Aorta (tissue), 5 donors: ENCODE data around the gene TM9SF4. TPM values are rescaled to one million over a fixed set of nuclear protein-coding genes. Genes with fewer than 3 reads are reported as not detected.
"Not testable (repeated sequence)": the region's sequence is repeated elsewhere in the genome, so short reads cannot be mapped to it uniquely, and the experiment has no call there.

Experiments
- ATAC-seq: fragments of 200-7000 bp; cut with Tn5 transposase; one replicate; pipeline ENCODE4 v1.9.1; 2022; ENCODE audit warnings: moderate library complexity; ENCODE audit not compliant: low FRiP score
- DNase-seq, 2 donors: peaks; one replicate each; pipeline ENCODE4 v3.0.0-alpha.2; 2020
- H3K27ac ChIP-seq, 2 donors: one replicate each; pipeline ENCODE4 v1.5.1; 2013; ENCODE audit warnings: low read length in 2 of 2, mild to moderate bottlenecking in 2 of 2, moderate library complexity in 2 of 2, control low read depth in 1 of 2, inconsistent platforms in 1 of 2, low read depth in 1 of 2
- H3K27me3 ChIP-seq, 2 donors: one replicate each; pipeline ENCODE4 v1.6.1; 2013; ENCODE audit warnings: control low read depth in 1 of 2, low read length in 1 of 2, mild to moderate bottlenecking in 1 of 2, moderate library complexity in 1 of 2; ENCODE audit not compliant: insufficient read depth in 2 of 2, control insufficient read depth in 1 of 2
- H3K36me3 ChIP-seq, 2 donors: one replicate each; pipeline ENCODE4 v1.6.1; 2013; ENCODE audit warnings: control low read depth in 1 of 2, low read length in 1 of 2, mild to moderate bottlenecking in 1 of 2; ENCODE audit not compliant: insufficient read depth in 2 of 2, control insufficient read depth in 1 of 2
- H3K4me1 ChIP-seq, 2 donors: one replicate each; pipeline ENCODE4 v1.6.1; 2013; ENCODE audit warnings: low read length in 2 of 2, control low read depth in 1 of 2, mild to moderate bottlenecking in 1 of 2, moderate library complexity in 1 of 2; ENCODE audit not compliant: insufficient read depth in 2 of 2, control insufficient read depth in 1 of 2
- H3K4me3 ChIP-seq, 2 donors: one replicate each; pipeline ENCODE4 v1.5.1; 2013; ENCODE audit warnings: low read length in 2 of 2, control low read depth in 1 of 2, mild to moderate bottlenecking in 1 of 2
- H3K9me3 ChIP-seq: one replicate; pipeline ENCODE4 v1.6.1; 2013; ENCODE audit warnings: mild to moderate bottlenecking, low read length; ENCODE audit not compliant: control insufficient read depth
- WGBS, 2 donors: extraction: QIAGEN DNeasy Blood & Tissue Kit; methylation state at CpG; one replicate each; pipeline ENCODE4 v1.1.7; 2013; 5-methylcytosine and 5-hydroxymethylcytosine counted together
- intact Hi-C, 2 donors: fragments of 100-400 bp; cut with DNase I; formaldehyde crosslinking; loops; one replicate each; pipeline versions ENCODE4 v1.14.2 to v1.15.0; 2022
- polyA plus RNA-seq, 2 donors: library from polyadenylated mRNA; stranded (reverse); fragments of 200-250 nt; gene quantifications; one replicate each; pipeline ENCODE4 v1.2.3, GENCODE V29; 2013
- total RNA-seq, 2 donors: library from RNA; stranded (reverse); fragmentation: NEBNext Ultra II Directional; extraction: Animal tissue kit (Norgen Biotek cat#: 25700); gene quantifications; one replicate each; pipeline ENCODE4 v1.2.1, GENCODE V29; 2021
- donor health status: healthy with polysubstance abuse.
- donor health status: Bipolar disorder and iron deficiency.
- donor health status: DM: no; HTN: no; CAD: no.
- donor health status: DM: no; HTN: no; CAD: no.
- donor health status: DM: yes; HTN: yes; CAD: no.

The TM9SF4 gene
- total and polyA plus RNA-seq, 4 donors = 8.1 to 49.0 (median 27.8) TPM

GRCh38 chr20:32118427-32118826 lies 8.9 kb downstream of the TM9SF4 start:
- H3K36me3 ChIP-seq, H3K9me3 ChIP-seq, H3K27me3 ChIP-seq, ATAC-seq, DNase-seq, H3K4me1 ChIP-seq, H3K27ac ChIP-seq, H3K4me3 ChIP-seq, intact Hi-C loops: not testable (repeated sequence)
- WGBS, 2 donors = 93 to 96% methylated on average over 5 of the region's 5 CpGs

- no peaks in the 10 kb centered on the region for H3K27me3 ChIP-seq
- H3K9me3 ChIP-seq = no peaks in the 10 kb centered on the region
- ATAC-seq (no peak), DNase-seq (no peak)
- WGBS, 2 donors = 92 to 97% methylated on average over 2 of the region's 2 CpGs
- H3K27ac ChIP-seq = no peak overlapping the region
- peaks cover 1 to 2% of the 10 kb centered on the region in 2 donors for H3K4me1 ChIP-seq
- H3K4me3 ChIP-seq = no peak overlapping the region
- H3K36me3 ChIP-seq = no peaks in the 10 kb centered on the region
- intact Hi-C loops = no loop called here
These were observed 10.2 kb downstream of the TM9SF4 start for GRCh38 chr20:32119734-32120133.

DNA sequence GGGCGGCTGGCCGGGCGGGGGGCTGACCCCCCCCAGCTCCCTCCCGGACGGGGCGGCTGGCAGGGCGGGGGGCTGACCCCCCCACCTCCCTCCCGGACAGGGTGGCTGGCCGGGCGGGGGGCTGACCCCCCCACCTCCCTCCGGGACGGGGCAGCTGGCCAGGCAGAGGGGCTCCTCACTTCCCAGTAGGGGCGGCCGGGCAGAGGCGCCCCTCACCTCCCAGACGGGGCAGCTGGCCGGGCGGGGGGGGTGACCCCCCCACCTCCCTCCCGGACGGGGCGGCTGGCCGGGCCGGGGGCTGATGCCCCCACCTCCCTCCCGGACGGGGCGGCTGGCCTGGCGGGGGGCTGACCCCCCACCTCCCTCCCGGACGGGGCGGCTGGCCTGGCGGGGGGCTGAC lies 12.4 kb downstream of the TM9SF4 start:
- H3K4me1 ChIP-seq, H3K27me3 ChIP-seq, ATAC-seq, intact Hi-C loops, H3K4me3 ChIP-seq, DNase-seq, H3K27ac ChIP-seq, H3K36me3 ChIP-seq, H3K9me3 ChIP-seq: not testable (repeated sequence)
- WGBS, 2 donors = 93 to 95% methylated on average over 13 to 30 of the region's 31 CpGs

DNA sequence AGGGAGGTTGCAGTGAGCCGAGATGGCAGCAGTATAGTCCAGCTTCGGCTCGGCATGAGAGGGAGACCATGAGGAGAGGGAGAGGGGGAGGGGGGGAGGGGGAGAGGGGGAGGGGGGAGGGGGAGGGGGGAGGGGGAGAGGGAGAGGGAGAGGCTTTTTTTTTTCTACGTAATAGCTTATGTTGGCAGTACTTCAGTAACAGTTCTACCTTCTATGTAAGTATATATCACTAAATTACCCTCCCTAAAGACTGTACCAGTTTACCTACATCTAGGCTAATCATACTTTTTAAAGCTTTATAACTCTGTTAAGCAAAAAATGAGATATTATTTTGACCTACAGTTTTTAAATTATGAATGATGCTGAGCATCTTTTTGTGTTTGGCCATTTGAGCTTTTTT lies 13.6 kb downstream of the TM9SF4 start:
- Histone ChIP-seq H3K9me3 (no peaks in the 10 kb centered on the region), H3K27ac (no peak overlapping the region), H3K36me3 (no peaks in the 10 kb centered on the region), H3K4me1 (peaks cover 0 to 1% of the 10 kb centered on the region in 2 donors), H3K4me3 (no peak overlapping the region), H3K27me3 (no peaks in the 10 kb centered on the region)
- WGBS, 2 donors = 81 to 100% methylated on average over 1 of the region's 4 CpGs
- no peak for ATAC-seq
- DNase-seq = no peak
- intact Hi-C loops = no loop called here

GRCh38 chr20:32124916-32125454 lies 15.5 kb downstream of the TM9SF4 start:
- intact Hi-C loops = no loop called here
- no peak for ATAC-seq
- DNase-seq = no peak
- Histone ChIP-seq H3K9me3 (no peaks in the 10 kb centered on the region), H3K4me1 (peaks cover 0 to 1% of the 10 kb centered on the region in 2 donors), H3K4me3 (no peak overlapping the region), H3K27me3 (no peaks in the 10 kb centered on the region), H3K36me3 (no peaks in the 10 kb centered on the region), H3K27ac (no peak overlapping the region)
- 89% methylated on average over 4 of the region's 4 CpGs for WGBS, 2 donors

GRCh38 chr20:32125506-32125905 lies 16.0 kb downstream of the TM9SF4 start:
- no peak for ATAC-seq
- 84 to 92% methylated on average over 5 of the region's 5 CpGs for WGBS, 2 donors
- no peak for DNase-seq
- no peak overlapping the region for H3K4me3 ChIP-seq
- H3K27ac ChIP-seq = no peak overlapping the region
- H3K9me3 ChIP-seq = no peaks in the 10 kb centered on the region
- H3K4me1 ChIP-seq = peaks cover 0 to 1% of the 10 kb centered on the region in 2 donors
- H3K27me3 ChIP-seq = no peaks in the 10 kb centered on the region
- no peaks in the 10 kb centered on the region for H3K36me3 ChIP-seq
- intact Hi-C loops = no loop called here

DNA sequence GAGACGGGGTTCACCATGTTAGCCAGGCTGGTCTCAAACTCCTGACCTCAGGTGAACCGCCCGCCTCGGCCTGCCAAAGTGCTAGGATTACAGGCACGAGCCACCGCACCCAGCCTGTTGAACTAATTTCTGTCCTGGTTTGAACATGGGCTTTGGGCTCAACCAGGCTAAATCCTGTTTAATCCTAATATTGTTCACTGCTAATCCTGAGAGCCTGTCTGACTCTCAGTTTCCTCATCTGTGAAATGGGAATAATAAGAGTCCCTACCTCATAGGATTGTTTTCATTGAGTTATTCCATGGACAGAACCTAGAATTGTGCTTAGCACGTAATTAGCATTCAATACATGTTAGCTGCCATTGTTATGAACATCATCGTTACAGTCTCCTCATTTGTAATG lies 17.4 kb downstream of the TM9SF4 start:
- H3K27me3 ChIP-seq = no peaks in the 10 kb centered on the region
- ATAC-seq (no peak), DNase-seq (no peak)
- H3K4me1 ChIP-seq = peaks cover 0 to 1% of the 10 kb centered on the region in 2 donors
- no peaks in the 10 kb centered on the region for H3K9me3 ChIP-seq
- intact Hi-C loops = no loop called here
- no peaks in the 10 kb centered on the region for H3K36me3 ChIP-seq
- WGBS, 2 donors = 84 to 94% methylated on average over 8 of the region's 8 CpGs
- H3K4me3 ChIP-seq = no peak overlapping the region
- H3K27ac ChIP-seq = no peak overlapping the region

DNA sequence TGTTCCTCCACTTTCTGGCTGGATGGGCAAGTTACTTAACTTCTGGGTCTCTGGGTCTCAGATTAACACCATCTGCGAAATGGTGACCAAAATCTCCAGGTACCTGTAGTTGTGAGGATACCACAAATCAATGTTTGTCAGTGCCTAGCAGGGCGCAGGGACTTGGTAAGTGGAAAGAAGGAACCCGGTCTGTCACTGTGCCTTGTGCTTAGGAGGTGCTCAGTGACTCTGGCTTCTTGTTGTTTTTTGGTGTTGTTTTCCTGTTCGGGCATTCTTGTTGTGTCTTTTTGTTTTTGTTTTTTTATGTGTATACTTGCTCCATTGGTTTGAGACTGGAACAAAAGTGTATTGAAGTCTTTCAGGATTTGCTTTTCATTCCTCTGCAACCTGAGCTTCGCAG lies 17.8 kb downstream of the TM9SF4 start:
- intact Hi-C loops = no loop called here
- WGBS, 2 donors = 88 to 91% methylated on average over 5 of the region's 5 CpGs
- ATAC-seq (no peak), DNase-seq (no peak)
- no peaks in the 10 kb centered on the region for H3K9me3 ChIP-seq
- no peaks in the 10 kb centered on the region for H3K27me3 ChIP-seq
- no peaks in the 10 kb centered on the region for H3K36me3 ChIP-seq
- no peak overlapping the region for H3K4me3 ChIP-seq
- H3K4me1 ChIP-seq = peaks cover 0 to 1% of the 10 kb centered on the region in 2 donors
- no peak overlapping the region for H3K27ac ChIP-seq

- Histone ChIP-seq H3K27ac (no peak overlapping the region), H3K27me3 (no peaks in the 10 kb centered on the region), H3K4me1 (peaks cover 0 to 1% of the 10 kb centered on the region in 2 donors), H3K9me3 (no peaks in the 10 kb centered on the region), H3K36me3 (no peaks in the 10 kb centered on the region), H3K4me3 (no peak overlapping the region)
- intact Hi-C loops = no loop called here
- DNase-seq (no peak), ATAC-seq (no peak)
- 85 to 92% methylated on average over 2 of the region's 2 CpGs for WGBS, 2 donors
These were observed 18.7 kb downstream of the TM9SF4 start for GRCh38 chr20:32128167-32128566.
